Stimulated activated CD8-positive, alpha-beta memory T cell treated with anti-CD3 and anti-CD28 coated beads, Interleukin-4, amount 100 ng/mL, for 4 hours (primary cell): ENCODE results near the gene PLA2G4F.

Experiments used
- DNase-seq, 2 donors: peaks; one replicate each; pipeline ENCODE4 v3.0.0-alpha.2; 2020; ENCODE audit warnings: low read depth in 2 of 2, low spot score in 1 of 2

The PLA2G4F gene

DNA sequence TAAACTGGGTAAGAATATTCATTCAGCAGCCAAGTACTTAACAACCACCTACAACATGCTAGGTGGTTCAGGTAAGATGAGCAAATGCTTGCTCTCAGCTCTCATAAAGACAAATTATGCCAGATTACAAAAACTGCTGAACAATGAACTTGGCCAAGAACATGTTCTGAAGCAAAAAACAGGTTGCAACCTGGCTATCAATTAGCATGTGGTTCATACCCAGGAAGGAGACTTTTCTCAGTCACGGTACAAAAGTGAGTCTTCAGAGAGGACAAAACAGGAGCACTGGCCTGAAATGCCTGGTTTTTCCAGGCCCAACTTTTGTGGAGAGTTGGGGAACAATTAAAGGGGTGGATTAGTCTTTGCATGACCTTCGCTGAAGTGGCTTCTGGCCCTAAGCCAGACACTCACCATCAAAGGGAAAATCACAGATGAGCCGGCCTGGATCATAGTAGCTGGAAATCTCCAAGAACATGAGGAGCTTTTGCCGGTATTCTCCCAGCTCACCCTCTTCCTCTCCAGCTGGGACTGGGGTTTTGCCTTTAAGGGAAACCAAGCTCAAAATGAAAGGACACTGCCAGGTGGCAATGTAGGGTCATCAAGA is 7.6 kb upstream of the PLA2G4F start:
- DNase-seq: no peak

DNA sequence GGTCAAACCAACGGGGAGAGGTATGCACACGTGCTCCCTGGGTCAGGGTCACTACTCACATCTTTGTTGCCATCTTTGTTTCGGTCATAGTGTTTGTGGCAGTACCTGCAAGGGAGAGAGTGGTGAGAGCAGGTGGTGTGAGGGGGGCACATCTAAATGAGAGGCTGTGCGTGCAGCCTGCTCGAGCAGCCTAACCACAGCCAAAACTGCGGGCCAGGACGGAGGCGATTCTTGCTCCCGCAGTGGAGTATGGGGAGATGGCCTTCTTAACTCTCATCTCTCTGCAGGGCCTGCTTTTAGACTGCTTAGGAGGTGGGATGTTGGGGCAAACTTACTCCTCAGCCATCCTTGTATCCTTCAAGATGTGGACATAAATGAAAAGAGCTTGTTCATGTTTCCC is 6.9 kb upstream of the PLA2G4F start:
- DNase-seq: no peak

DNA sequence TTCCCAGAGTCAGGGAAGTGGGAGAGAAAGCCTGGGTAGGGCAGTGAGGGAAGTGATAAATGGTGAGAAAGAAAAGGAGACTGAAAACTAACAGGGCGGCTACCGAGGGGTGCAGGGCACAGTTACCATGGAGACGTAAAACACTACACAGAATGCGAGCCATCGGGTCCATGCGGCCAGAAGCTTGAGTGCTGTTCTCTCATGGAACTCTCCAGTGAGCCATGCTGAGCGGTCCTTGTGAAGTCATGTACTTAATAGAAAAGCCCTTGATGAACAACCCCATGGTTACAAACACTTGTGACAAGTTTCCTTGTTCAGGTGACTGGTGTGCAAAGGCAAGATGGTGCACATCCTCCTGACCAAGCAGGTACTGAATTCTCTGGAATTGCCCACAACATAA is 3.7 kb upstream of the PLA2G4F start:
- no peak for DNase-seq

GRCh38 chr15:42159381-42160015 is 3.1 kb upstream of the PLA2G4F start:
- DNase-seq: no peak

DNA sequence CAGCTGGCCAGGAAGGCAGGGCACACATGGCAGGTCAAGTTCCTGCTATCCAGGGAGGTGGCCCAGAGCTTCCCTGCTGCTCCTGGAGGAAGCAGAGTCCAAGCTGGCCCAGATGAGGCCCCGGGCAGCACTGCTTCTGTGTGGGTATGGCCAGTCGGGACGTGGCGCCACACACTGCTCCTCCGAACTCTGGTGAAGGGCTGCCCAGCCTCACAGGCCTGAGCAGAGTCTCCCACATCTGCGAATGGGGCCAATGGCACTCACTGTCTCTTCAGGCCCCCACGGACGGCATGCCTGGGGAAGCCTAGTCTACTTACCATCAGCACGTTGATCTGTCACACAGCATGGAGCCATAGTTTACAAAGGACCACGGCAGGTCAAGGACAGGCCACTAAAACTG is 2.5 kb upstream of the PLA2G4F start:
- DNase-seq: no peak

GRCh38 chr15:42157981-42158765 is 1.7 kb upstream of the PLA2G4F start:
- DNase-seq: no peak

- DNase-seq: no peak
Observed at GRCh38 chr15:42157381-42157780, 945 bp upstream of the PLA2G4F start.

- DNase-seq: no peak
Observed at GRCh38 chr15:42155546-42156242, 742 bp downstream of the PLA2G4F start.

- no peak for DNase-seq
Observed at GRCh38 chr15:42154956-42155355, 1.5 kb downstream of the PLA2G4F start.

- no peak for DNase-seq
Observed at GRCh38 chr15:42154212-42154941, 2.1 kb downstream of the PLA2G4F start.

DNA sequence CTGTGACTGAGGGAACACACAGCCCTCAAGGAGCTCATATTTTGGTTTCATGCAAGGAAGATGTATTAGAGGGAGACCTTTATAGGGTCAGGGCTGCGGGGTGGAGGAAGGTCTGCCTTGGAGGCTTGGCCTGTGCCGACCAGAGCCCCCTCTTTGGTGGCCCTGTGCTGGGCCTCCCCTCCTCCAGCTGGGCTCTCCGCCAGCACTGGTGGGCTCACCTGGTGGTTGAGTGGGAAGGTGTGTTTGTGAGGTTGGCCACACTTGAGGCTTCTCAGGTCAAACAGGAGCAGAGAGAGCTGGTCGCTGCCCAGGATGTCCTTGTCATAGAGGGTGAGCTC is 2.6 kb downstream of the PLA2G4F start:
- no peak for DNase-seq

GRCh38 chr15:42152921-42153698 is 3.3 kb downstream of the PLA2G4F start:
- no peak for DNase-seq

DNA sequence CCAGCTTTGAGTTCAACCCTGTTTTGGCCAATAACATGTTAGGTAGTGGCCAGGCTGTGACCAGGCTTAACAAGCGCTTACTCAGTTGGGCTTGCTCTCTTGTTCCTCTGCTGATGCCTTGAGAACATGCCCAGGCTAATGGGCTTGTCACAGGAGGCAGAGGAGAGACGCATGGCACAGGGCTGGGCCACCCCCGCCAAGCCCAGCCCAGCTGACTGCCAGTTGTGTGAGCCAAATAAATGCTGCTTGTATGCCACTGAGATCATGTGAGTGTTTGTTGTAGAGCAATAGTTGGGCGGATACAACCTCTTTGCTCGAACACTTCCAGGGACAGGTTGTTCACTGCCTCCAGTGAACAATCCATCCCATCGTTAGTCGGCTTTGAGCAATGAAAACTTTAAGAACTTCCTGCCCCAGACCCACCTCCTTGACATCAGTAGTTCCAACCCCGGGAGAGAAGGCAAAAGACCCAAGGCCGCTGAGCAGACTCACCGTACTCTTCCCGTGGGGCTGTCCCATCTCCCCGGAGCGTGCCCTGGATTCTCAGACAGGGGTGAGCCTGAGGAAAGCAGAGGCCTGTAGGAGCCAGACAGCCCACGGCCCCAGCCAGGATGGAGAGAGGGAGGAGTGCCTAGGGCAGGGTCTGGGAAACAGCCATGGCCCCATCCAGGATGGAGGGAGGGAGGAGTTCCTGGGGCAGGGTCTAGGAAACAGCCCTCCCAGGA is 4.1 kb downstream of the PLA2G4F start:
- no peak for DNase-seq

DNA sequence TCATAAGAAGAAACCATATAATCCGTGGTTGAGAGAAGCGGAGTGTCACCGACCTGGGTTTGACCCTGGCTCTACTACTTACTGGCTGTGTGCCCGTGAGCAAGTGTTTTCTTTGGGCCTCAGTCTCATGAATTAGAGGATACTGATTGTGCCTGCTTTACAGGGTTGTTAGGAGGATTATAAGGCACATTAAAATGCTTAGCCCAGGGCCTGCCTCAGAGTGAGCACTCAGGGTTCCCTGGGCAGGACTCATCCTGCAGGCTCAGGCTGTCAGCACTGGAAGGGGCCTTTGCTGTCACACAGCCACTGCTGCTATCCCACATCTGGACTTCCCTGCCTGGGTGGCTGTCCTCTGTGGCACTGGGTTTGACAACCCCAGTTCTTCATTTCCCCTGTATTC is 4.7 kb downstream of the PLA2G4F start:
- DNase-seq: no peak

- no peak for DNase-seq
Observed at GRCh38 chr15:42151141-42151561, 5.3 kb downstream of the PLA2G4F start.

- DNase-seq: no peak
Observed at GRCh38 chr15:42150219-42150970, 6.0 kb downstream of the PLA2G4F start.

DNA sequence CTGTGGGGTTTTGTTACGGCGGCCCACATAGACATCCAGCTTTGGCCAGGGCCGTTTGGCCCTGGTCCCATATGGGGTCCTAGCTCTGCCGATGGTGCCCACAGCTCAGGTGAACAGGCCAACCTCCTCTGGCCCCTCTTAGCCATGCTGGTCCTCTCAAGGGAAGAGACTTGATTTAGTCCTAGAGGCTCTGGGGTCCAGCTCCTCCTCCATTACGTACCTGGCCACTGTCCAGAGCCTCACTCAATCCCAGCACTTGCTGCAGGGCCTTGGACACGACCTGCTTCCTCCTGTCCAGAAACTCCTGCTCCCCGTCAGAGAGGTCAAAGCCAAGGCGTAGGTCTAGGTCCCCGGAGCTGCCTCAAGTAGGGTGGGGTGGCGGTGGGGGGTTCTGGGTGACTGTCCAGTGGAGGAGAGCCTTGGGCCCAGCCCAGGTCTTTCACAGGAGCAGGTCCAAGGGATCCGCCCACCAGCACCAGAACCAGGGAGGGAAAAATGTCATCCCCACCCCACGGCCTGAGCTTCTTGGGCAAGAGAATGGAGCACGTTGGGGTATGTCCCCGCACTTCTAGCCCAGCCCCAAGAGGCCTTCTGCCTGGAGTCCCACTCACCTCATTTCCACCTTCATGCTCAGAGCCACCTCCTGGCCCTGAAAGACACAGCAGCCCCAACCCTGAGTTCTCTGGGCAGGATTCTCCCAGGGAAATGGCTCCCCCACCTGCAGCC is 6.8 kb downstream of the PLA2G4F start:
- no peak for DNase-seq

GRCh38 chr15:42148808-42149492 is 7.5 kb downstream of the PLA2G4F start:
- no peak for DNase-seq
